ENCODE data around the gene SERPINA4.

DNA sequence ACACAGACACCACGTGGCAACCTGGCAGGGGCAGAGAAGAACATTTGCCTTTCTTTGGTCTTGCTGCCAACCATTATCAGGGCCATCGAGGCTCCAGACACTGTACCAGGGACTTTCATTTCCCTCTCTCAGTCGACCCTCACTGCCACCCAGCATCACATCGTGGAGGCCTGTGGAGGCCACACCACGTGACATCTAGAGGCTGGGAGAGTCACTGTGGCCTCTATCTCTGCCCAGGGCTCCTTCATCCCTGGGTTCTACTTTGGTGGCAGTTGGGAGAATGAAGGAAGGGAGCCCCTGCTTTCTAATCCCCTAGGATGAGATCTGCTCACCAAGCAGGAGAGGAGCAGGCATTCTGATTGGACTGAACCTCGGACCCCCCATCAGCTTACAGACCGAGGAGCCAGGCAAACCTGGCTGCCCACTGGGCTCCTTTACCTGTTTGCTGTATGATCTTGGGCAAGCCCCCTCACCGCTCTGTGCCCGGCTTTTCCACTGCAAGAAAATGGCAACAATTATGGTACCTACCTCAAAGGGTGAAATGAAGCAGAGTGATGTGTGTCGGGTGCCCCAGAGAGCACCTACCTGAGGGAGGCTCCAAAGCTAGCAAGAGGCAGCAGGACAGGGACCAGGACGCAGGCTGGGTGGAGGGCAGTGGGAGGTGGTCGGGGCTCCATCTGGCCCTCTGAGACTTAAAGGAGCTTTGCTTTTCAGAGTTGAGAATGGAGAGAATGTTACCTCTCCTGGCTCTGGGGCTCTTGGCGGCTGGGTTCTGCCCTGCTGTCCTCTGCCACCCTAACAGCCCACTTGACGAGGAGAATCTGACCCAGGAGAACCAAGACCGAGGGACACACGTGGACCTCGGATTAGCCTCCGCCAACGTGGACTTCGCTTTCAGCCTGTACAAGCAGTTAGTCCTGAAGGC lies 52.7 kb downstream of the SERPINA4 start:
- TF ChIP-seq CTCF (IDR thresholded peaks at IDR 0.05; ENCODE audit: insufficient read depth, low read length, poor library complexity, severe bottlenecking), result no peak
- no peak for TF ChIP-seq EZH2phosphoT487 (conservative IDR thresholded peaks at IDR 0.05; ENCODE audit: low read length)

Measured in SU-DHL-6 (cell line).